Measurements from ENCODE around the gene TTC9C.
A peak's percentile ranks its signal among the peaks of the same experiment; 100 is the strongest.
"Not testable (repeated sequence)": the region's sequence is repeated elsewhere in the genome, so short reads cannot be mapped to it uniquely, and the experiment has no call there.

Gene TTC9C, protein sequence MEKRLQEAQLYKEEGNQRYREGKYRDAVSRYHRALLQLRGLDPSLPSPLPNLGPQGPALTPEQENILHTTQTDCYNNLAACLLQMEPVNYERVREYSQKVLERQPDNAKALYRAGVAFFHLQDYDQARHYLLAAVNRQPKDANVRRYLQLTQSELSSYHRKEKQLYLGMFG

DNA sequence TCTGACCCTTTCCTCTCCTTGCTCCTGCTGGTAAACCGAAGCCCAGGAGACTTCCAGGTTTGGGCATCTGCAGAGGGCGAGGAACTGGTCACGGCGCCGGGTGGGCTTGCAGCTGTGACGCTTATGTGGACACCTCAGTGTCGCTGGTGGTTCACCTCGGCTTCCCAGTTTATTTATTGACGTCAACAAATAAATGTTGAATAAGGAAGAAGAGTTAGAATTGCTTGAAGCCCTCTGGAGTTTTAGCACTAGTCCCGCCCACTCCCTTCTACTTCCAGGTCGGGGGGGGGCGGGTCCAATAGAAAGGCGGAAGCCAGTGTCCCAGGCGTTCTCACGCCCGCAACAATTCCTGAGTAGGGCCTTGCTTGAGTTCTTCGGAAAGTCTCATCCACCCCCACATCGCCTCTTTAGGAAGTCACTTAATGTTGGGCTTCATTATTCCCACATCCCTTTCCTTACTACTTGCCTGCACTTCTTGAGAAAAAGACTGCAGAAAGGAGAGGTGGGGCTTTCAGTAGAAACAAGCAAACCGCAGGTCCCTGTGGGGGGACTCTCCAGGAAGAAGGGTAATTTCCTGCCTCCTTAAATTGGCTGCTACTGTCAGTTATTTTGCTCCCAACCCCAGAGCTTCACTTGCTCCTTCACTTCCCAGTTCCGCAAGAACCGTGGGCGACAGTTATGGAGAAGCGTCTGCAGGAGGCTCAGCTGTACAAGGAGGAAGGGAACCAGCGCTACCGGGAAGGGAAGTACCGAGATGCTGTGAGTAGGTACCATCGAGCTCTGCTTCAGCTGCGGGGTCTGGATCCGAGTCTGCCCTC, at the start of gene TTC9C:
Gene TTC9C, plus strand, starts transcription at position 316 of the 818 bp plus-strand sequence. Its CDS starts 363 bp downstream, at position 679.
- H3K27me3 Mint-ChIP-seq: no peaks in the 10 kb centered on the region
- peak within 1 kb of the TSS; percentile 95 for H3K27ac Mint-ChIP-seq
- H3K4me3 Mint-ChIP-seq: peak within 1 kb of the TSS; percentile 92
- peaks cover 39% of the 10 kb centered on the region for H3K36me3 Mint-ChIP-seq
- H3K9me3 Mint-ChIP-seq: no peaks in the 10 kb centered on the region
- ATAC-seq: peak; percentile 65
- H3K4me1 Mint-ChIP-seq: peaks cover 45% of the 10 kb centered on the region

DNA sequence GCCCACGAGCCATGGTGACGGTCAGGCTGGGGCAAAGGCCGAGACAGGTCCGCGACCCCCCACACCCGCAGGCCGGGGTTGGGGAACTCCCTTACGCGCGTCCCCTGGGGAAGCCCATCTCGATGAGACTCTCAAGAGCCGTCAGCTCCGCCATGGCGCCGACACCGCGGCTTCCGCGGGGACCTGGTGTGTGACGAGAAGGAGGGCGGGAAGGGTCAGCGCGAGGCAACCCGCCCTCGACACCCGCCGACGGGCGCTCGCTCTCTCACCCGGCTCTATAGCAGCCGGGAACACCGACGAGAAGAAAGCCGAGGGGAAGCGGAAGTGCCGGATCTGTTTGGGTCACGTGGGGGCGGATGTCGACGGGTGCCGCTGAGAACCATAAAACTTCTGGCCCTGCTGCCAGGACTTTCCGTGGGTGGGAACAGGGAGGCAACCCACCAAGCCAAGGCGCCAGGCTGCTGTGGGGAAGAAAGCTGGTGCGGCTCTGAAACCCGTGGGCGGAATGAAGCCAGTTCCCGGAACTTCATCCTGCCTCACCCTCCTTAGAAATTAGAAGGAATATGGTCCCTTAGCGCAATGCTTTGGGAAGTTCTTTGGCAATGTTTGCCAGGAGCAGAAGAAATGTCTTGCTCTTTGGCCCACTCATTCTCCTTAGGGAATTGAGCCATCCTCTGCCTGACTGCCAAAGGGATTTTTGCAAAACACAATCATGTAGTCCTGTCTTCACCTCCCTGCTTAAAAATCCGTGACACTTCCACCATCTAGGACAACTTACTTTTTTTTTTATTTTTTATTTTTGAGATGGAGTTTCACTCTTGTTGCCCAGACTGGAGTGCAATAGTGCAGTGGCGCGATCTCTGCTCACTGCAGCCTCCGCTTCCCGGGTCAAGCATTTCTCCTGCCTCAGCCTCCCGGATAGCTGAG, 49.3 kb upstream of the TTC9C start, which contains the start of gene UBXN1:
Gene UBXN1, minus strand, starts transcription at position 304 of the 927 bp plus-strand sequence. Its CDS starts 150 bp downstream, at position 154.
- Mint-ChIP-seq H3K9me3 (no peaks in the 10 kb centered on the region), H3K27me3 (no peaks in the 10 kb centered on the region), H3K4me1 (peaks cover 47% of the 10 kb centered on the region)

DNA sequence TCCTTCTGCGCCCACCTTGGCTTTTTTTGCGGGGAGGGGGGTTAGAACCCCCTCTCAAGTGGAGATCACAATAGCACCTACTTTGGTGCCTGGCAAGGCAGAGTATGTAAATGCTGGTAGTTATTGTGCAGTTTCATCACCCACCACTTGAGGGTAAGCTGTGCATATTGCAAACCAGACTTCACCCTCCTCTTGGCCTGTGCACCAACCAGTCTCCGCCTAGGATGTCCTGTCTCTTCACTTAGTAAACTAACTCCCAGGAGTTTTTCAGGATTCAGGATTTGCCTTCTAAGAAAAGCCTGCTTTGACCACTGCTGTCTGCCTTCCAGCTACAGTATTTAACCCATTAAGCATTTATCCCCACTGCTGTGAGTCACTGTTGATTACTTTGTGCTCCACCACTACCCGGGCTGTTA, 47.5 kb upstream of the TTC9C start:
- no peak overlapping the region for H3K4me3 Mint-ChIP-seq
- peaks cover 23% of the 10 kb centered on the region for H3K36me3 Mint-ChIP-seq
- ATAC-seq: peak; percentile 82
- H3K27me3 Mint-ChIP-seq: no peaks in the 10 kb centered on the region
- no peaks in the 10 kb centered on the region for H3K9me3 Mint-ChIP-seq
- peaks cover 40% of the 10 kb centered on the region for H3K4me1 Mint-ChIP-seq
- peak overlapping the region; percentile 71 for H3K27ac Mint-ChIP-seq

More for the DNA sequence above, 49.3 kb upstream of the TTC9C start, which contains the start of gene UBXN1:
- H3K4me3 Mint-ChIP-seq: peak within 1 kb of the TSS; percentile 81
- peaks cover 29% of the 10 kb centered on the region for H3K36me3 Mint-ChIP-seq
- peak within 1 kb of the TSS; percentile 96 for H3K27ac Mint-ChIP-seq
- ATAC-seq: peak; percentile 90

DNA sequence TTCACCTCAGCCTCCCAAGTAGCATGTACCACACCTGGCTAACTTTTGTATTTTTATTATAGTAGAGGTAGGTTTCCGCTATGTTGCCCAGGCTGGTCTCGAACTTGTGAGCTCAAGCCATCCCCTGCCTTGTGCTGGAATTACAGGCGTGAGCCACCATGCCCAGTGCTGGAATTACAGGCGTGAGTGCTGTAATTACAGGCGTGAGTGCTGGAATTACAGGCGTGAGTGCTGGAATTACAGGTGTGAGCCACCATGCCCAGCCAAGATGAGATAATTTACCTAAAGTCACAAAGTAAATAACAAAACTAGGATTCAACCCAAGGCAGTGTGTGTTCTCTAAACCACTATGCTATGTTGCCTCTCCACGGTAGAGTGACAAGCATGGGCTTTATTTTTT, 45.8 kb upstream of the TTC9C start:
- peaks cover 7% of the 10 kb centered on the region for H3K36me3 Mint-ChIP-seq
- H3K9me3 Mint-ChIP-seq: no peaks in the 10 kb centered on the region
- no peaks in the 10 kb centered on the region for H3K27me3 Mint-ChIP-seq
- no peak overlapping the region for H3K4me3 Mint-ChIP-seq
- no peak overlapping the region for H3K27ac Mint-ChIP-seq
- no peak for ATAC-seq
- H3K4me1 Mint-ChIP-seq: peaks cover 25% of the 10 kb centered on the region

DNA sequence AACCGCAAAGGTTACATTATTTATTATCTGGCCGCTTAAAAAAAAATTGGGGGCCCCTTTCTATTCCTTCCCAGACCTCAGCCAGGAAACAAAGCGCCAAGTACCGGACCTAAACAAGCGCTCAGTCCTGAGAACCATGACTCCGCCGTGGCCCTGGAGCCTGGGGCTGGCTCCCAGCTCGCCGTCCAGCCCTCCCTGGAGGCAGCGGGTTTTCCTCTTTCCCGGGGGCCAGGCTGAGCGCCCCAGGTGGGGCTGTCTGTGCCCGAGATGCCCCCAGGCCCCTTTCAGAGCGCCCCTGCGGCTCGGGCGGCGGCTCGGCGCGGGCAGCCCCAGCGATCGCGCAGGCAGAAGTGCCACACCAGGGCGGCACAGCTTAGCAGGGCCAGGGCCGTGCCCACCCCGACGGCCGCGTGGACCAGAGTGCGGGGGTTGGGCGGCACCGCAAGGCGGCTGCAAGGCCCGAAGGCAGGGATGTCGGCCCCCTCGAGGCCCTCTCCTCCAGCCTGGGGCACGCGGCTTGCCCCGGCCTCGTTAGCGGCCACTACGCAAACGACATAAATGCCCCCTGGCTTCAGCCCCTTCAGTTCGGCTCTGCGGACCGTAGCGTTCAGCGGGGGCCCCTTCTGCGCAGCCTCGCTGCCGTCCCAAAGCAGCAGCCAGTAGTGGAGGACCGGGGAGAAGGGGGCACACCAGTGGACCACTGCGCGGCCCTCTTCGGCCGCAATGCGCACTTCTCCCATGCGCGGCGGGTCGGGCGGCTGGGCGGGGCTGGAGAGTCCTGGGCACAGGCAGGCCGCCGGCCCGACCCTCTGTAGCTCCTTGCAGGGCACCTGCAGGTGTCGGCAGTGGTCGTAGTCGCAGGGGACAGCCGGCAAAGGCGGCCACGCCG, 40.5 kb upstream of the TTC9C start:
- Mint-ChIP-seq H3K9me3 (no peaks in the 10 kb centered on the region), H3K4me3 (no peak overlapping the region), H3K36me3 (peaks cover 23% of the 10 kb centered on the region), H3K4me1 (no peaks in the 10 kb centered on the region), H3K27ac (no peak overlapping the region), H3K27me3 (peaks cover 9% of the 10 kb centered on the region)
- ATAC-seq: peak; percentile 27

DNA sequence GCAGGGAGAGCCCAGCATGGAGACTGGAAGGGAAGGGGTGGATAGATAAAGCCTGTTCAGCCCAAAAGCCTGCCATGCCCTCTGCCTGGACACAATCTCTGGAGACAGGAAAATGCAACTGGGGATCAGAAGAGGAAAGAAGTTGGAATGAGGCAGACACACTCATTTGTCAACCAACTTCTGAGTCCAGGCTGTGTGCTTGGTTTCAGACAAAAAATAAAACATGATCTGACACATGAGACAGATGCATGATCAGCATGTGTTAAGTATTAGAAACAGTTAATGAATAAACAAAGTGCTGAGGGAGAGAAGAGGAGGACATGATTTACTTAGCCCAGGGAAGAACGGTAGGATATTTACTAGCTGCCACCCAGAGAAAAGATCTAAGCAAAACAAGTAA, 39.8 kb upstream of the TTC9C start:
- H3K27ac Mint-ChIP-seq: no peak overlapping the region
- H3K4me1 Mint-ChIP-seq: no peaks in the 10 kb centered on the region
- ATAC-seq: no peak
- H3K9me3 Mint-ChIP-seq: no peaks in the 10 kb centered on the region
- peaks cover 27% of the 10 kb centered on the region for H3K36me3 Mint-ChIP-seq
- H3K27me3 Mint-ChIP-seq: peaks cover 9% of the 10 kb centered on the region
- H3K4me3 Mint-ChIP-seq: no peak overlapping the region

DNA sequence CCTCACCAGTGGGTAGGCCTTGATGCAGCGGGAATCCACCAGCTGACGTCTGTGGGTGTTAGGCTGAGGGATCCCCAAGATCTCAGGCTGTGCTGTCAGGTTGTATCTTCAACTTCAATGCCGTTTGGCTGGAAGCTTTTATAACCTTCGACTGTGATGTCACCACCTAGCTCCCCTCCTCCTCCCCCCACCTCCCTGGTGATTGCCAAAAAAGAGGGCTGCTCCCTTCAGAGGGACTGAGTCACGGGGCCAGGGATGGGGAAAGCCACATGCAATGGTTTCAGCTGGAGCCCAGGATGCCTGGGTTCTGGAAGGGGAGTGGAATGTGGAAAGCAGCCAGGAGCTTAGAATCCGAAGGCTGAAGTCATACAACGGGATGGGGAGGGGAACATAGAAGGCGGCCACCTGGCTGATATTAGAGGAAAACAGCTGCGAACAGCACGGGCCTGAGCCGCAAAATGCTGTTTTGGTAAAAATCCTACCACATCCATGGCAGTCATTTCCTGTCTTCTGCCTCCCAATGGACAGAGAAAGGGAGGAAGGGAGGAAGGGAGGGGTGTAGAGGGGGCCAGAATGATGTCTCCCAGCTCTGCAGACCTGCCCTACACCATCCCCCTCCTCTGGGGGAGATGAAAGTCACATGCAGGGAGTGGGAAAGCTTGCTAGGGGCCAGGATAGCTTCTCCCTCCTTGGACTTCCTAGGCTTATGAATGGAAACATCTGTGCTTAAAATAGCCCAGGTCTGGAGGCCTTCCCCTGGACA, 38.7 kb upstream of the TTC9C start, which contains the start of gene LRRN4CL:
Gene LRRN4CL, minus strand, starts transcription at position 110 of the 763 bp plus-strand sequence. CDS start 1,022 bp downstream, outside the sequence.
- H3K4me3 Mint-ChIP-seq: no peak within 1 kb of the TSS
- no peaks in the 10 kb centered on the region for H3K9me3 Mint-ChIP-seq
- peaks cover 30% of the 10 kb centered on the region for H3K36me3 Mint-ChIP-seq
- no peak for ATAC-seq
- no peak within 1 kb of the TSS for H3K27ac Mint-ChIP-seq
- H3K27me3 Mint-ChIP-seq: peaks cover 9% of the 10 kb centered on the region
- peaks cover 3% of the 10 kb centered on the region for H3K4me1 Mint-ChIP-seq

DNA sequence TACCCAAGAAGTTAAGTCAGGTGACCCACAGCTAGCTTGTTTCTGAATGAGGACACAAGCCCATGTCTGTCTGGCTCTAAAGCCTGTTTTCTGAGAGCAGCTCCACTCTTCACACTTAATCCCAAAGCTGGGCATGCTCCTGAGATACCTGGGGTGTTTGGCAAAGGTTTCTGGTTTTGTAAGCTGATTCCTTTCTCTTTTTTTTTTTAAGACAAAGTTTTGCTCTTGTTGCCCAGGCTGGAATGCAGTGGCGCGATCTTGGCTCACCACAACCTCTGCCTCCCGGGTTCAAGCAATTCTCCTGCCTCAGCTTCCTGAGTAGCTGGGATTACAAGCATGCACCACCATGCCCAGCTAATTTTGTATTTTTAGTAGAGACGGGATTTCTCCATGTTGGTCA, 34.7 kb upstream of the TTC9C start:
- H3K36me3 Mint-ChIP-seq: peaks cover 34% of the 10 kb centered on the region
- not testable (repeated sequence) for H3K9me3 Mint-ChIP-seq, H3K27me3 Mint-ChIP-seq, H3K4me3 Mint-ChIP-seq, H3K4me1 Mint-ChIP-seq, ATAC-seq, H3K27ac Mint-ChIP-seq

DNA sequence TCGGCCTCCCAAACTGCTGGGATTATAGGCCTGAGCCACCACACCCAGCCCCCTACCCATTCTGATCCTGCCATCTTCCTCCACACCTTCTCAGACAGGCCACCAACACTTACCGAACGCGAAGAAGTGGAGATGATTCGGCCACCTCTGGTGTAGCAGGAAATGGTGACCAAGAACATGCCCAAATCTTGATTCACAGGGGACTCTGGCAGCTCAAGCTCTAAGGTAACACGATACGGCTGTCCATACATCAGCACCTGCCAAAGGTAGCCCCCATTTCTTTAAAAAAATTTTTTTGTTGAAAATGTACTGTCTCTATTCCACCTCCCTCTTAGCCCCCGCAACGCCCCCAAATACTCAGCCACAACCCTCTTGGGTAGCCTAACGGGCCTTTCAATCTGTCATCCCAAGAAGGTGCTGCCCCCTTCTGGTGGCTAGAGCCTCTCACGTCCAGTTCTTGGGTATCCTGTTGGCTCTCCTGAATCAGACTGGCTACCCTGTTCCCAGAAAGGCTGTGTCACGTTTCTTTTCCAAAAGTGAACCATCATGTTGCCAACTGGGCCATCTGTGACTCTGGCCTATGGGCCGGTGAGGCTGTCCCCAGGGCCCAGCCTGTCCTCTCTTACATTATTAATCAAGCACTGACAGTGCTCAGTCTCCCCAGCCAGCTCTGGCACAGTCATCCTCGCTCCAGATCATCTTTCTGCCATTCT, 33.7 kb upstream of the TTC9C start:
- Mint-ChIP-seq H3K4me1 (peaks cover 10% of the 10 kb centered on the region), H3K27ac (peak overlapping the region; percentile 56), H3K36me3 (peaks cover 33% of the 10 kb centered on the region), H3K9me3 (no peaks in the 10 kb centered on the region), H3K4me3 (no peak overlapping the region), H3K27me3 (no peaks in the 10 kb centered on the region)
- ATAC-seq: peak; percentile 76

DNA sequence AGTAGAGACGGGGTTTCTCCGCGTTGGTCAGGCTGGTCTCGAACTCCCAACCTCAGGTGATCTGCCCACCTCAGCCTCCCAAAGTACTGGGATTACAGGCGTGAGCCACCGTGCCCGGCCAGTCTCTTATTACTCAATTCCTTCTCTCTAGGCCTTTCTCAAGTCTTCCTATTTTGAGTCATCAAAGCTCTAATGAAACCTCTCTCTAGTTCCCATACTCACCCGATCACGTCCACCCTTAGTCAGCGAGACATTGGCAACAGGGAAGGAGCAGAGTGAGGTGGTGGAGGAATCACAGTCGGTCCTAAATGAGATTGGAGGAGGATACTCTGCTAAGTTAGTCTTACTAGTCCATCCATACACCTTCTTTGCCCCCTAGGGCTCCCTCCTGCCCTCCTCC, 26.0 kb upstream of the TTC9C start:
- H3K9me3 Mint-ChIP-seq: no peaks in the 10 kb centered on the region
- peaks cover 16% of the 10 kb centered on the region for H3K36me3 Mint-ChIP-seq
- H3K4me3 Mint-ChIP-seq: no peak overlapping the region
- H3K27ac Mint-ChIP-seq: no peak overlapping the region
- no peak for ATAC-seq
- H3K27me3 Mint-ChIP-seq: no peaks in the 10 kb centered on the region
- H3K4me1 Mint-ChIP-seq: peaks cover 28% of the 10 kb centered on the region

DNA sequence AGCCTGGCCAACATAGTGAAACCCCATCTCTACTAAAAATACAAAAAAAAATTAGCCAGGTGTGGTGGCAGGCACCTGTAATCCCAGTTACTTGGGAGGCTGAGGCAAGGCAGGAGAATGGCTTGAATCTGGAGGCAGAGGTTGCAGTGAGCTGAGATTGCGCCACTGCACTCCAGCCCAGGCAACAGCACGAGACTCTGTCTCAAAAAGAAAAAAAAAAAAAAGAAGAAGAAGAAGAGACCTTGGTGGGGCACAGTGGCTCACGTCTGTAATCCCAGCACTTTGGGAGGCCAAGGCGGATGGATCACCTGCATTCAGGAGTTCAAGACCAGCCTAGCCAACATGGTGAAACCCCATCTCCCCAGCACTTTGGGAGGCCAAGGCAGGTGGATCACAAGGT, 24.4 kb upstream of the TTC9C start:
- ATAC-seq, H3K9me3 Mint-ChIP-seq, H3K4me3 Mint-ChIP-seq, H3K27ac Mint-ChIP-seq, H3K27me3 Mint-ChIP-seq: not testable (repeated sequence)
- peaks cover 16% of the 10 kb centered on the region for H3K36me3 Mint-ChIP-seq
- peaks cover 45% of the 10 kb centered on the region for H3K4me1 Mint-ChIP-seq

DNA sequence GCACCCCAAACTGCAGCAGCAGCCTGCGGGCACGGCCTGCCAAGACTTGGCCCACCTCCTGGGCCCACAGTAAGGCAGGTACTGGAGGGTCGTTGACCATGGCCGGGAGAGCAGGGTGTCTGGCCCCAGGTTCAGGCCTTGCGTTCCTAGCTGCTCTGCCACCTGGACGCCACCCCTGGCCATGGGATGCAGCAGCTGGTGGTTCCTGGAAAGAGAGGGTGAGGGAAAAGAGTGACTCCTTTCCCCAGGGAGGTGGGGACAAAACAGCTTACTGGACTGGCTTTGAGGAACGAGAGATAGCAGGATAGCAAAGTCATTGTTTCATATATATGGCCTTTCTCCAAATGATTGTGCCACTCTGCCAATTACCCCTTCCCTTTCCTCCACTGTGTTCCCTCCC, 22.9 kb upstream of the TTC9C start:
- no peaks in the 10 kb centered on the region for H3K27me3 Mint-ChIP-seq
- peak overlapping the region; percentile 86 for H3K27ac Mint-ChIP-seq
- peaks cover 21% of the 10 kb centered on the region for H3K36me3 Mint-ChIP-seq
- peaks cover 54% of the 10 kb centered on the region for H3K4me1 Mint-ChIP-seq
- no peaks in the 10 kb centered on the region for H3K9me3 Mint-ChIP-seq
- ATAC-seq: no peak
- H3K4me3 Mint-ChIP-seq: peak overlapping the region; percentile 98

All from stimulated activated memory B cell treated with anti-CD40 and anti-IgM and Interleukin-4, amounts not matched to agents 10 μg/mL and 1 μg/mL and 100 μg/mL, for 72 hours (primary cell).